Cerebellar cortex (tissue), 1 donor: Measurements from ENCODE around the gene SCNN1B.
"Not testable (repeated sequence)": the region's sequence is repeated elsewhere in the genome, so short reads cannot be mapped to it uniquely, and the experiment has no call there.

Experiments used
- DNase-seq: peaks from one replicate; pipeline ENCODE4 v3.0.0-alpha.2; 2015; ENCODE audit warnings: low spot score

Gene SCNN1B

DNA sequence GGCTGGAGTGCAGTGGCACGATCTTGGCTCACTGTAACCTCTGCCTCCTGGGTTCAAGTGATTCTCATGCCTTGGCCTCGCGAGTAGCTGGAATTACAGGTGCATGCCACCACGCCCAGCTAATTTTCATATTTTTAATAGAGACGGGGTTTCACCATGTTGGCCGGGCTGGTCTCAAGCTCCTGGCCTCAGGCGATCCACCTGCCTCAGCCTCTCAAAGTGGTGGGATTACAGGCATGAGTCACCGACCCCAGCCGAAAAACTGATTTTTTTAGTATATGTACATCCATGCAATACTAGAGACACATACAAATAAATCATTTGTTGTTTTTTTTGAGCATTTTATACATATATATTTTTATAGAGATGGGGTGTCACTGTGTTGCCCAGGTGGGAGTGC, 79.6 kb downstream of the SCNN1B start:
- DNase-seq, result not testable (repeated sequence)

- no peak for DNase-seq
Measured at GRCh38 chr16:23382279-23382678, 80.2 kb downstream of the SCNN1B start.

DNA sequence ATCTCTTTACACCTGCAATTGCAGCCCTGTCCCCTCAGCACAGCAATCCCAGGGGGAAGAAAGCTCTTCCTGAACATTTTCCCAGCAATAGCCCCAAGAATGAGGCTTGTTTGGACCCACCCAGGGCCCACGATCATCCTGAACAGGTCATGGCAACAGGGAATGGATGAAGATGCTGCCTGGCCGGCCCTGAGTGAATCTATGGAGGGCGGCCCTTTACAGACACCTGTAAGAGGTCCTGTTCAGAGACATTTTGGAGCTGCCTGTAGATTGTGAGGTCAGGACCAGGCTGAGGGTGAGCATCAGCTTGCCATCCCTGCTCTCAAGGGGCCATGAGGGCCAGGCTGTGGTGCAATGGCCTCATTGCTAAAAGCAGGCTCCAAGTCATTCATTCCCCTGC, 81.8 kb downstream of the SCNN1B start:
- no peak for DNase-seq

DNA sequence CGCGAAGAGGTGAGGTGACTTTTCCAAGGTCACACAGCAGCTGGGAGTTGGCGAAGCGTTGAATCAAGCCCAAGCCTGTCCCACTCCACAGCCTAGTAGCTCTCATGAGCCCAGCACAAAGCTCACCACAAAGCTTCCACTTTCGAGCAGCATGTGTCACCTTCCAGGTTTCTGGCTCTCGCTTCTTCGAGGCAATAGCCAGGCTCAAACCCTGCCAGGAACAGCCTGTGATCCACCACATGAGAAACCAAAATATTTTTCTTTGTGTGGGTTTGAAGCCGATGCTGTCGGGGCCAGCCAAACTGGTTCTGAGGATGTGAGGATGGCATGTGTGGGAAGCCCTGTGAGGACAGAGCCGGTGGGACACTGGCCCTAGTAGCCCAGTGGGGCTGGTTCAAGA, 82.8 kb downstream of the SCNN1B start:
- peak; percentile 92 for DNase-seq

DNA sequence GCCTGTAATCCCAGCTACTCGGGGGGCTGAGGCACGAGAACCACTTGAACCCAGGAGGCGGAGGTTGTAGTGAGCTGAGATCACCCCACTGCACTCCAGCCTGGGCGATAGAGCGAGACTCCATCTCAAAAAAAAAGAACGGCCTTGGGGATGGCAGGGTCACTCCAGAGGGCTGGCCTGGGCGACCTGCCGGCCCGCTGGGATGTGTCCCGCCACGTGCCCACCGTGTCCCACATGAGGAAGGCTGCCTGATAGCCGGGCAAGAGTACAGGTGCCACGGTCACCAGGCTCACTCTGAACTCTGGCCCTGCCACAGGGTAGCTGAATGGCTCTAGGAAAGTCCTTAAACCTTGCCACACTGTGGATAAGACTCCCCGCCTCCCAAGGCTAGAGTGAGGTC, 83.3 kb downstream of the SCNN1B start:
- DNase-seq, result no peak

- DNase-seq, result no peak
Measured at GRCh38 chr16:23387666-23388065, 85.6 kb downstream of the SCNN1B start.

DNA sequence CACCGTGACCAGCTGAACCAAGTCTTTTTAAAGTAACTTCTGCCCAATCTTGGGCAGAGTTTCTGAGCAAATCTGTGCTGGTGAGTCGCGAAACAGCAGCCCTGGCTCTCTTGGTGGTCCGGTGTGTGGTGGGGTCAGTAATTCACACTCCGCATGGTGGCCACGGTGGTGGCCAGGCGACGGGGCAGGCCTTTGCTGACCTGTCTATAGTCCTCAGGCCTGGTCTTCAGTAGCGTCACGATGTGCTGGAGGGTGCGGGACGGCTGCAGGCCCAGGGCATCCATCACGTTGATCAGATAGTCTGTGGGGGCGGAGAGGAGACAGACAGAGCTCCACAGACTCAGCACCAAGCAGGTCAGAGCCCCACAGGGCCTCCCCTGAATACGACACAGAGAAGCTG, 86.7 kb downstream of the SCNN1B start:
- no peak for DNase-seq

DNA sequence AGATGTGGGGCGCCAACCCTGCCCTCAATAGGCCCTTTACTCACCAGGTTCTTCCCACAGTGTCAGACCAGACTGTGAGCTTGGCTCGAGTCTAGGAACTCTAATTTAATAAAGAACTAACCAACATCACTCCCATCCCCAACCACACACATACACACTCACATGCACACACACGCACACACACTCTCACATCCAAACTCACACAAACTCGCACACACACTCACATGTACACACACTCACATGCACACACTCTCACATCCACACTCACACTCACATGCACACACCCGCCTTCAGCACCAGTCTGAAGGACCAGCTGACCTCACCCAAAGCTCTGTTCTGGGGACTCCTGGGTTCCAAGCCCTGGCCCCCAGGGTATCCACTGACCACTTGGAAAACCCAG, 87.1 kb downstream of the SCNN1B start:
- no peak for DNase-seq

DNA sequence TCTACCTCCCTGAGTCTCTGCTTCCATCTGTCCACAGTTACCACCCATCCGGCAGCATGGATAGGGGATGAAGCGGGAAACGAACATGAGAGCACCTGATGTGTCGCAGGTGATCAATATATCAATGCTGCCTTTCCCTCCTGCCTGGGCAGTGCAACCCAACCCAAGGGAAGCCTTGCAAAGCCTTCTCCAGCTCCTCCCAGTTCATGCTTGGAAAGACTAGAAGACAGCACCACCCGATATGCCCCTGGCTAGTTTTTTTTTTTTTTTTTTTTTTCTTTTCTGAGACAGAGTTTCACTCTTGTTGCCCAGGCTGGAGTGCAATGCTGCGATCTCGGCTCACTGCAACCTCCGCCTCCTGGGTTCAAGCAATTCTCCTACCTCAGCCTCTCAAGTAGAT, 87.8 kb downstream of the SCNN1B start:
- DNase-seq, result not testable (repeated sequence)

- peak; percentile 53 for DNase-seq
Measured at GRCh38 chr16:23391381-23392222, 89.5 kb downstream of the SCNN1B start.

GRCh38 chr16:23392223-23392600, 90.1 kb downstream of the SCNN1B start:
- DNase-seq, result no peak

- DNase-seq, result peak; percentile 46
Measured at GRCh38 chr16:23394141-23394831, 92.2 kb downstream of the SCNN1B start.

DNA sequence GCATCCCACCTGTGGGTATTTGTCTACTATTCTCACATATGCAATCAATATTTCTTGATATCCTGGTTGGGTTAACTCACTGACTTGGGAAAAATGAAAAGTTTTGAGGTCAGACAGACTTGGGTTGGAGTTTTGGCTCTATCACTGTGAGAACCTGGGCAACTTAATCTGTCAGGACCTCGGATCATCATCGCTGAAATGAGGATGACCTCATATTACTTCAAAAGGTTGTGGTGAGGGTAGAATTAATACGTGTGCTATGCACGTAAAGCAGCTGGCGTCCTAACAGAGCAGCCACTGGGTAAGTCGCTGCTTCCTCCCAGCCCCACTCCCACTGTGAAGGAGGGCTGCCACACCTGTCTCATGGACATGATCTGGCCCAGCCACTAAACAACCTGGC, 93.6 kb downstream of the SCNN1B start:
- DNase-seq, result no peak

DNA sequence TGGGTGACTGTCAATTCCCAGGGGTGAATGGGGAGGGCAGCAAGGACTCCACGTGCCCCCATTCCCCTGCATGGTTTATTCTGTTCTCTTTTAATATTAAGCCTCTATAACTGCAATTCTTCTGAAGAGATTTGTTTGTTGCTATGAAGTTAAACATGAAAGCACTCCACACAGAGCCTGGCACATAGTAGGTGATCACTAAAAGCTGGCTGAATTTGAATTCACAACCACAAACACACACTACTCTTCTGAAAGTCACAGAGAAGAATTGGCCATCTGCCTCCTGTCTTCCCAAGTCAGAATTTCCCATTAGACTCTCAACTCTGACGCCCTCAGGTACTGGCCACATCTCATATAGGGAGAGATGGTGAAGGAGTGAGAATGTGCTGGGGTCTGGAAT, 95.4 kb downstream of the SCNN1B start:
- DNase-seq, result no peak

- DNase-seq, result peak; percentile 70
Measured at GRCh38 chr16:23398987-23399805, 97.1 kb downstream of the SCNN1B start.

DNA sequence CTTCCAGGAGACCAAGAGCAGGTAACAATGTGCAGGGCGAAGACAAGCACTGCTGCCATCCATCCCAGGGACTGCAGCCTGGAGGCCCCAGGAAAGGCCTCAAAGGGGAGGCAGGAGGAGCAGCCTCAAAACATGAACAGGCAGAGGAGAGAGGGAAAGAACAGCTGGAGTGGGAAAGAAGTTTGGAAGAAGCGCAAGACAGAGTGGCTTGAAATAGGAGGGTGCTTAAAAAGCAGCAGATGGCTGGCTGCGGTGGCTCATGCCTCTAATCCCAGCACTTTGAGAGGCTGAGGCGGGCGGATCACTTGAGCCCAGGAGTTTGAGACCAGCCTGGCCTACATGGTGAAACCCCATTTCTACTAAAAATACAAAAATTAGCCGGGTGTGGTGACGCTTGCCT, 98.3 kb downstream of the SCNN1B start:
- DNase-seq, result not testable (repeated sequence)

- DNase-seq, result no peak
Measured at GRCh38 chr16:23401139-23401538, 99.0 kb downstream of the SCNN1B start.

DNA sequence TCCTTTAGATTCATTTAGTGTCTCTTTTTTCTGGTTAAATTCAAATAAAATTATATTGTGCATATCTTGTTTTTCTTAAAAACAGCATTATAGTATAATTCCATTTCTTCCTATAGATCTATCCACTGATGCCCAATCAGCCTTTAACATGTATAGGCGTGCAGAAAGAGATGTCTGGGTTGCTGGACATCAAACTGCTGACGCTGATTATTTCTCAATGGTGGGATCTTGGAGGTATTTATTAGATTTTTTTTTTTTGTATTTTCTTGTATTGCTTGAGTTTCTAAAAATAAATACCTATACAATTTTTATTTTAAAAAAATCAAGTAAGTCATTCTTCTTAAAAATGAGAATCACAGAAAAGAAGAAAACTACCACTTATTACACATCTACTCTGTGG, 100.0 kb downstream of the SCNN1B start:
- DNase-seq, result no peak

DNA sequence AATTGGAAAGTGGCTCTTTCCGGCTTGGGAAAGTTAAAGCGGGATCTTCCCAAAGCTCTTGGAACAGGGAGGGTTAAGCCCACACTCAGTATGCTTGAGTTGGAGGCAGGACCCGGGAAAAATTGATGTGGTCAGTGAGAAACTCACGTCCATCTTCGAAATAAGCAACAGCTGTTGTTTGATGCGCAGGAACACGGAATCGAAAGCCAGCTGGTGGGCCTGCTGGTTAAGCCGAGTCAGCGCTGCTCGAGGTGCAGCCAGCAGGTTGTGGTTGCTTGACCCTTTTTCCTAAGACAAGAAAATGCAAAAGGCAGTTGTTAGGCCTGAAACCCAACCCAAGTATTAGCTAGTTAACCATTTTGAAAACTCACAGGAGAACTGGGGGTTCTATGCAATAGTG, 101.4 kb downstream of the SCNN1B start:
- no peak for DNase-seq

DNA sequence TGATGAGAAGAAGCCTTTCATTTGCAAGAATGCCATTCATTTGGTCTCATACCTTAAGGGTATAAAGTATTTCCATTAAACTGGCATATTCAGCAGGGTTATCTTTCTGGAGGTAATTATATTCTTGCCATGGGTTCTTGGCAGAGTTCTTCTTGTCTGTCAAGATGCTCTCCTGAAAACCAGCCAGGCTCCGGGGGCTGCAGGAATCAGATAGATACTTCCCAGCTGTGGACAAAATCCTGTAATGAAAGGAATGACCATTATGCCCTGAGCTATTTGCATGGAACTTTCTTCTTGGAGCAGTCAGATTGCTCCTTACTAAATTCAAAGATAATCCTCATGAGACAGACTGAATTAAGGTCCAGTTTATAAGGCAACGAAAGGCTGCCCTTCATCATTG, 103.9 kb downstream of the SCNN1B start:
- DNase-seq, result no peak

GRCh38 chr16:23406546-23407240, 104.6 kb downstream of the SCNN1B start:
- no peak for DNase-seq
